ENCODE measurements around the gene NKX1-2.

GRCh38 chr10:124417895-124418725 lies 31.7 kb downstream of the NKX1-2 start:
- TF ChIP-seq POLR2A (IDR thresholded peaks at IDR 0.05; ENCODE audit: control extremely low read depth in 1 of 2, low read depth in 2 of 2, low read length in 2 of 2), result no peak; a peak in 1 of 3 replicates
- no peak for TF ChIP-seq EP300 (IDR thresholded peaks at IDR 0.05; ENCODE audit: borderline replicate concordance in 1 of 2, low read depth in 2 of 2, low read length in 2 of 2)
- no peak for TF ChIP-seq CTCF (IDR thresholded peaks at IDR 0.05; ENCODE audit: control extremely low read depth in 1 of 3, insufficient read depth in 1 of 3, low read depth in 1 of 3, low read length in 3 of 3)
- TF ChIP-seq RAD21 (IDR thresholded peaks at IDR 0.05 in 1 of 2, conservative IDR thresholded peaks at IDR 0.05 in 1 of 2; ENCODE audit: low read depth in 2 of 2, low read length in 2 of 2), result no peak
- TF ChIP-seq POU5F1 (IDR thresholded peaks at IDR 0.05; ENCODE audit: low read depth, low read length), result no peak
- TF ChIP-seq EZH2 (IDR thresholded peaks at IDR 0.05; ENCODE audit: low read depth, low read length, severe bottlenecking), result no peak
- TF ChIP-seq BACH1 (IDR thresholded peaks at IDR 0.05; ENCODE audit: low read length), result no peak
- no peak for TF ChIP-seq YY1 (IDR thresholded peaks at IDR 0.05; ENCODE audit: low read depth, low read length)
- TF ChIP-seq CREB1 (IDR thresholded peaks at IDR 0.05), result no peak
- no peak for TF ChIP-seq SIN3A (conservative IDR thresholded peaks at IDR 0.05 in 1 of 2, IDR thresholded peaks at IDR 0.05 in 1 of 2; ENCODE audit: low read depth in 1 of 2, low read length in 2 of 2)

Measured in H1 (cell line).